SJSA1 (cell line): ENCODE results near the gene COMMD8. TPM values are rescaled to one million over a fixed set of nuclear protein-coding genes. Genes with fewer than 3 reads are reported as not detected.
"Not testable (repeated sequence)": the region's sequence is repeated elsewhere in the genome, so short reads cannot be mapped to it uniquely, and the experiment has no call there.

ENCODE experiments used
- DNase-seq, 2 experiments: peaks; one replicate each; pipeline ENCODE4 v3.0.0-alpha.2; 2015 to 2020; ENCODE audit warnings: low spot score in 2 of 2, low read depth in 1 of 2
- H3K27ac ChIP-seq: fragments of 250-450 bp; sonication (Bioruptor Pico); 2 replicates; pipeline ENCODE4 v1.5.1; 2020; ENCODE audit warnings: mild to moderate bottlenecking, moderate library complexity
- H3K27me3 ChIP-seq: fragments of 250-450 bp; sonication (Bioruptor Pico); replicated peaks from 2 replicates; pipeline ENCODE4 v1.5.1; 2020; ENCODE audit warnings: mild to moderate bottlenecking, moderate library complexity
- H3K36me3 ChIP-seq: fragments of 250-450 bp; sonication (Bioruptor Pico); 2 replicates; pipeline ENCODE4 v1.5.1; 2020; ENCODE audit warnings: mild to moderate bottlenecking
- H3K4me1 ChIP-seq: fragments of 250-450 bp; sonication (Bioruptor Pico); replicated peaks from 2 replicates; pipeline ENCODE4 v1.6.1; 2021; ENCODE audit warnings: mild to moderate bottlenecking
- H3K4me3 ChIP-seq: fragments of 250-450 bp; sonication (Bioruptor Pico); 2 replicates; pipeline ENCODE4 v1.5.1; 2020; ENCODE audit warnings: mild to moderate bottlenecking
- H3K9me3 ChIP-seq: fragments of 250-450 bp; sonication (Bioruptor Pico); replicated peaks from 2 replicates; pipeline ENCODE4 v1.5.1; 2020; ENCODE audit warnings: mild to moderate bottlenecking
- total RNA-seq: library from RNA; depleted of rRNA; stranded (reverse); fragments of >200 nt; shearing (Covaris generic); gene quantifications from 2 replicates; pipeline ENCODE4 v1.2.3, GENCODE V29; 2014; rRNA removed

COMMD8 gene
- total RNA-seq, result 29.2 and 35.6 TPM in 2 replicates

DNA sequence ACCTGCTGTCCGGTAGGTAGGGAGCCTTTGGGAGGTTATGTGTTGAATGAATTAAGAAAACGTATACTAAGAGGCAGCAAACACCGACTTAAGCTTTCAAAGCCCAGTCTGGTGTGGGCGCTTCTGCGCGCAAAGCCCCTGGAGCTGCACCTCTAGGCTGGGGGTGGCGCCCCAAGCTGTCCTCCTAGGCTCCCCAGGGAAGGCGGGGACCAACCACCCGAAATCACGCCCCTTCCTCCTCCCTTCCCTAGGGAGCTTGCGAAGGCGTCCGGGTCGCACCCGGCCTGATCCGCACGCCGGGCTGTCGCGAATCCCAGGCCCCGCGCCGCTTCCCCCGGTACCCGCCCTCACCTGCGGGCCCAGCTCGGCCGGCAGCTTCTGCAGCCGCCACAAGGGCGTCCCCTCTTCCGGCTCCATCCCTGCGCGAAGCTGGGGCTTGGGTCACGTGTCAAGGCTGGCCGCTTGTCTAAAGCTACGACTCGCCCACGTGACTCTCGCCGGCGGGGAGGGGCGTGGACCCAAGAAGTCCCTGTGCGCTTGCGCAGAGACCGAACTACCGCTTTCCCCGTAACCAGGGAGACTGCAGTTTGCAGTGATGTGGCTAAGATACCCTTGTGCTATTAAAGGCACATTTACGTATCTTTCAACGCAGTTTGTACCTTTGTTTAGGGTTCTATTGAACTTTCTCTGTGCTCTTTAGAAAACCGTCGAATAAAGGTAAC is at the start of gene COMMD8:
Gene COMMD8, minus strand, starts transcription at position 468 of the 722 bp plus-strand sequence. Its CDS starts 51 bp downstream, at position 417.
- peak within 1 kb of the TSS; percentile 73 for H3K4me3 ChIP-seq
- no peaks in the 10 kb centered on the region; the same call in 1 of the 2 replicates for H3K4me1 ChIP-seq
- H3K9me3 ChIP-seq, result no peaks in the 10 kb centered on the region
- peaks cover 8% of the 10 kb centered on the region for H3K36me3 ChIP-seq
- peak; percentile 82 to 89 for DNase-seq
- H3K27me3 ChIP-seq, result no peaks in the 10 kb centered on the region
- H3K27ac ChIP-seq, result peak within 1 kb of the TSS; percentile 60

GRCh38 chr4:47510506-47511143 is 47.1 kb upstream of the COMMD8 start:
- H3K4me3 ChIP-seq, result no peak overlapping the region
- no peaks in the 10 kb centered on the region for H3K9me3 ChIP-seq
- H3K36me3 ChIP-seq, result 0 out of 2 replicates have a peak, but pooled peaks cover 5% of the 10 kb centered on the region
- H3K4me1 ChIP-seq, result peaks cover 4% of the 10 kb centered on the region
- H3K27ac ChIP-seq, result no peak overlapping the region
- peak in 1 of 2 experiments; percentile 10 for DNase-seq
- no peaks in the 10 kb centered on the region for H3K27me3 ChIP-seq

GRCh38 chr4:47505666-47506065 is 42.2 kb upstream of the COMMD8 start:
- Histone ChIP-seq H3K4me1 (peaks cover 4% of the 10 kb centered on the region), H3K4me3 (no peak overlapping the region), H3K36me3 (no peaks in the 10 kb centered on the region), H3K27me3 (no peaks in the 10 kb centered on the region), H3K27ac (no peak overlapping the region), H3K9me3 (no peaks in the 10 kb centered on the region)
- DNase-seq, result no peak

GRCh38 chr4:47505147-47505546 is 41.6 kb upstream of the COMMD8 start:
- H3K27me3 ChIP-seq, result no peaks in the 10 kb centered on the region
- H3K4me1 ChIP-seq, result no peaks in the 10 kb centered on the region
- H3K27ac ChIP-seq, result no peak overlapping the region
- no peak for DNase-seq
- H3K9me3 ChIP-seq, result no peaks in the 10 kb centered on the region
- H3K4me3 ChIP-seq, result no peak overlapping the region
- H3K36me3 ChIP-seq, result no peaks in the 10 kb centered on the region

GRCh38 chr4:47500776-47501175 is 37.3 kb upstream of the COMMD8 start:
- Histone ChIP-seq H3K27me3 (no peaks in the 10 kb centered on the region), H3K36me3 (no peaks in the 10 kb centered on the region), H3K27ac (no peak overlapping the region), H3K9me3 (no peaks in the 10 kb centered on the region), H3K4me3 (no peak overlapping the region), H3K4me1 (no peaks in the 10 kb centered on the region)
- no peak for DNase-seq

DNA sequence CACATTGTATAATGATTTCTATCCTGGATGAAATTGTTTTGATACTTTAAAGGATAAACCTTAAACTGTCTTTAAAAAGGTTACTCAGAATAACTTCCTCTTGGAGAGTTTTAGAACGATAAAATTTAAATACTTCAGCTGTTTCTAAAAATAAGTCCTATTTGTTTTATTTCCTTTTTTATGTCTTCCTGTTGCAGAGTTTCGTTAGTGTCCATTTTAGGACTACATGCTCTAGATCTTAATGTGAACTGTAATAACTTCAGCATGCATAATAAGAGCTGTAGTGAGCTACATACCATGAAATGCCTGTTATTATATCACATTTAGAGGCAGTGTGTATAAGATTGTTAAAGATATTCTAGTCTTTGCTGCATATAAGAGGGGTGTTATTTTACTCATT is 36.2 kb upstream of the COMMD8 start:
- Histone ChIP-seq H3K4me1 (no peaks in the 10 kb centered on the region), H3K27ac (no peak overlapping the region), H3K36me3 (no peaks in the 10 kb centered on the region), H3K4me3 (no peak overlapping the region), H3K9me3 (no peaks in the 10 kb centered on the region), H3K27me3 (no peaks in the 10 kb centered on the region)
- no peak for DNase-seq

- Histone ChIP-seq H3K27me3 (no peaks in the 10 kb centered on the region), H3K36me3 (no peaks in the 10 kb centered on the region), H3K4me1 (no peaks in the 10 kb centered on the region), H3K9me3 (no peaks in the 10 kb centered on the region), H3K4me3 (no peak overlapping the region), H3K27ac (no peak overlapping the region)
- no peak for DNase-seq
Measured at GRCh38 chr4:47498899-47499298, 35.4 kb upstream of the COMMD8 start.

GRCh38 chr4:47494124-47494430 is 30.6 kb upstream of the COMMD8 start:
- no peak overlapping the region for H3K27ac ChIP-seq
- H3K4me3 ChIP-seq, result no peak overlapping the region
- H3K4me1 ChIP-seq, result no peaks in the 10 kb centered on the region
- no peak for DNase-seq
- no peaks in the 10 kb centered on the region for H3K36me3 ChIP-seq
- no peaks in the 10 kb centered on the region for H3K27me3 ChIP-seq
- H3K9me3 ChIP-seq, result no peaks in the 10 kb centered on the region

GRCh38 chr4:47493238-47494123 is 30.0 kb upstream of the COMMD8 start:
- H3K27ac ChIP-seq, result no peak overlapping the region
- DNase-seq, result no peak
- H3K4me3 ChIP-seq, result no peak overlapping the region
- no peaks in the 10 kb centered on the region for H3K4me1 ChIP-seq
- H3K27me3 ChIP-seq, result no peaks in the 10 kb centered on the region
- no peaks in the 10 kb centered on the region for H3K9me3 ChIP-seq
- H3K36me3 ChIP-seq, result no peaks in the 10 kb centered on the region

- Histone ChIP-seq H3K4me1 (no peaks in the 10 kb centered on the region), H3K27ac (no peak overlapping the region), H3K27me3 (no peaks in the 10 kb centered on the region), H3K36me3 (no peaks in the 10 kb centered on the region; the same call in 1 of the 2 replicates), H3K4me3 (no peak overlapping the region), H3K9me3 (no peaks in the 10 kb centered on the region)
- no peak for DNase-seq
Measured at GRCh38 chr4:47490550-47490949, 27.0 kb upstream of the COMMD8 start.

GRCh38 chr4:47488706-47489105 is 25.2 kb upstream of the COMMD8 start:
- no peaks in the 10 kb centered on the region; the same call in 1 of the 2 replicates for H3K36me3 ChIP-seq
- no peak for DNase-seq
- H3K9me3 ChIP-seq, result no peaks in the 10 kb centered on the region
- no peaks in the 10 kb centered on the region for H3K27me3 ChIP-seq
- H3K4me3 ChIP-seq, result no peak overlapping the region
- no peak overlapping the region for H3K27ac ChIP-seq
- no peaks in the 10 kb centered on the region for H3K4me1 ChIP-seq

GRCh38 chr4:47486727-47487126 is 23.2 kb upstream of the COMMD8 start:
- not testable (repeated sequence) for H3K27ac ChIP-seq, H3K4me3 ChIP-seq

GRCh38 chr4:47486231-47486673 is 22.8 kb upstream of the COMMD8 start:
- H3K4me3 ChIP-seq, result peak overlapping the region; percentile 52
- no peaks in the 10 kb centered on the region for H3K9me3 ChIP-seq
- H3K27ac ChIP-seq, result peak overlapping the region; percentile 78
- DNase-seq, result no peak
- H3K27me3 ChIP-seq, result no peaks in the 10 kb centered on the region
- H3K4me1 ChIP-seq, result no peaks in the 10 kb centered on the region; the same call in 1 of the 2 replicates
- H3K36me3 ChIP-seq, result no peaks in the 10 kb centered on the region; the same call in 1 of the 2 replicates

More at GRCh38 chr4:47486727-47487126, 23.2 kb upstream of the COMMD8 start:
- not testable (repeated sequence) for H3K27me3 ChIP-seq, H3K36me3 ChIP-seq, H3K9me3 ChIP-seq, DNase-seq, H3K4me1 ChIP-seq
